EL (cell line): ENCODE measurements around the gene MEG3.
A peak's percentile ranks its signal among the peaks of the same experiment; 100 is the strongest.
"Not testable (repeated sequence)": the region's sequence is repeated elsewhere in the genome, so short reads cannot be mapped to it uniquely, and the experiment has no call there.

Source experiments
- DNase-seq: peaks from one replicate; pipeline ENCODE4 v3.0.0-alpha.2; 2016

MEG3 gene

DNA sequence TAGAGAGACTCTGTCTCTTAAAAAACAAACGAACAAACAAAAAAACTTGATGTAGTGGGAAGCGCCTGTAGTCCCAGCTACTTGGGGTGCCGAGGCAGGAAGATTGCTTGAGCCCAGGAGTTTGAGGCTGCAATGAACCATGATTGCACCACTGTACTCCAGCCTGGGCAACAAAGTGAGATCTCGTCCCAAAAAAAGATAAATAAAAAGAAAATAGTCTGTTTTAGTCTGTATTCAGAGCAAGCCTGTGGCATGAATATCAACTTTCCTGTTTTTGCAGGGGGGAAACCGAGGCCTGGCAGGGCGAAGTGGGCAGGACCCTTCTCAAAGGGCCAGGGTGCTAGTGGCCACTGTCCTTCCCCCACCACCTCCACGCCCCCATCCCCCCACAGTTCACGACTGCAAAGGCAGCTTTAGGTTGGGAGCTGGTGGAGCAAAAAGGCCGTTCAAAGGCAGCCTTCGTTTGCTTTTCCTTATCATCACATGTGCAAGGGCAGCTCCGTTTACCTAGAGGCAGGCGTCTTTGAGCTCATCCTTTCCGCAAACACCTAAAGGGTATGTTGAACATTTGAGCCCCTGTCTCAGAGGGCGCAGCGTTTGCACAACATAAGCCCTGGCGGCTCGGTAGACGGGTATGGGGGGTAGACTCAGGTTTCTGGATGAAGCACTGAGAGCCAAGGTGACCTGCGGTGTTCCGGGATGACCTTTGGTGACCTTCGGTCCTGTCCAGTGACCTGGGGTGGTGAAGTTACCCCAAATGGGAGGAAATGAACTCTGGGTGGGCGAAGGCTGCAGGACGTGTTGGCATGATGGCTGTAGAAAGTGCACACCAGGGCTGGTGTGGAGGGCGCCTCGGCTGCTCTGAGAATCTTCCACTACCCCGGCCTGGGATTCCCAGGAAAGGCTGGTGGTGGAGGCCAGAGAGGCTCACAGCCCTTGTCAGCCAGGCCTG is 8.7 kb upstream of the MEG3 start:
- DNase-seq = no peak

DNA sequence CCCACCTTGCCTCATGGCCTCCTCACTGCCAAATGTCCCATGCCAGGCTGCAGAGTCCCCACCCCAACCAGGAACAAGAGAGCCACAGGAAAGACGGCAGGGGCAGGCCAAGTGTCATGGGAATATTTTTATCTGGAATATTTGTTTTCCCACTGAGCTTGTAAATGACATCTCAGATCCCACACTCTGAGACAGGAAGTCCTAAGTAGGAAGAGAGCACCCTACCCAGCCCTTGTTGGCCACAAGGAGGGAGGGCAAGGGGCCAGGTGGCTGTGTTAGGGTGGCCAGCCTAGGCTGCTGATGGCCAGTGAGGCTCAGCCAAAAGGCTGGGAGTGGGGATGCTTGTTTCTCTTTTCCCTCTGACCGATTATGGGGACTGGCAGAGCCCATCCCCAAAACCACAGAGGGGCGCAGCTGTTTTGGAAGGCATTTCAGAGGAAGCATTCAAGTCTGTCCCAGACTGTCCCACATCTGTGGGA is 7.7 kb upstream of the MEG3 start:
- DNase-seq = no peak

DNA sequence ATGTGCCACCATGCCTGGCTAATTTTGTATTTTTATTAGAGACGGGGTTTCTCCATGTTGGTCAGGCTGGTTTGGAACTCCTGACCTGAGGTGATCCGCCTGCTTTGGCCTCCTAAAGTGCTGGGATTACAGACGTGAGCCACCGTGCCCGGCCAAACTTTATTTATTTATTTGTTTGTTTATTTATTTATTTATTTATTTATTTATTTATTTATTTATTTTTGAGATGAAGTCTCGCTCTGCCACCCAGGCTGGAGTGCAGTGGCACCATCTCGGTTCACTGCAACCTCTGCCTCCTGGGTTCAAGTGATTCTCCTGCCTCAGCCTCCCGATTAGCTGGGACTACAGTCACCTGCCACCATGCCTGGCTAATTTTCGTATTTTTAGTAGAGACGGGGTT is 7.0 kb upstream of the MEG3 start:
- not testable (repeated sequence) for DNase-seq

DNA sequence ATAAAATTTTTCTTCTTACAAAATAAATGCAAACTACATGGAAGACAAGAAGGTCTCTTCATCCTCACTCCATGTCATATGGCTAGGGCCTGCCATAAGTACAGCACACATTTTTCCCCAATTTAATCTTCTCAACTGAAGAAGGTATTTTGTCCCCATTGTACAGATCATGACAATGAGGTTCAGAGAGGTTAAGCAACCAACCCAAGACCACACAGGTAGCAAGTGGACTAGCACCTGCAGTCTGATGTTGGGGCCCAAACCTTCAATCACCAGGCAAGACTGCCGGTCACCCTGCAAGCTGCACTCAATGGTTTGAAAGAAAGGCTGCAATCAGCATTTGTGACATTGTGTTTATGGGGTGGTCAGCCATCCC is 6.5 kb upstream of the MEG3 start:
- no peak for DNase-seq

DNA sequence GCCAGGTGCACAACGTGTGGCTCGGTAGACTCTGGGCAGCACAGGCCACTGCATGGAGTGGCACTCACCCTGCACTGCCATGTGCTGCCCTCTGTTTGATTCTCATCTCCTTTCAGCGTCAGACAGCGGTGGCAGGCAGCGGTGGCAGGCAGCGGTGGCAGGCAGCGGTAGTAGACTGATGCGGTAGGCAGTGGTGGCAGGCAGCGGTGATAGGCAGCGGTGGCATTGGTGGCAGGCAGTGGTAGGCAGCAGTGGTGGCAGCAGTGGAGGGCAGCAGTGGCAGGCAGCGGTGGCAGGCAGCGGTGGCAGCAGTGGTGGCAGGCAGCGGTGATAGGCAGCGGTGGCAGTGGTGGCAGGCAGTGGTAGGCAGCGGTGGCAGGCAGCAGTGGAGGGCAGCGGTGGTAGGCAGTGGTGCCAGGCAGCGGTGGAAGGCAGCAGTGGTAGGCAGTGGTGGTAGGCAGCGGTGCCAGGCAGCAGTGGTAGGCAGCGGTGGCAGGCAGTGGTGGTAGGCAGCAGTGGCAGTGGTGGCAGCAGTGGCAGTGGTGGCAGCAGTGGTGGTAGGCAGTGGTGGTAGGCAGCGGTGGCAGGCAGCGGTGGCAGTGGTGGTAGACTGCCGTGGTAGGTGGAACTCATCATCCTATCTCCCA is 6.0 kb upstream of the MEG3 start:
- no peak for DNase-seq

DNA sequence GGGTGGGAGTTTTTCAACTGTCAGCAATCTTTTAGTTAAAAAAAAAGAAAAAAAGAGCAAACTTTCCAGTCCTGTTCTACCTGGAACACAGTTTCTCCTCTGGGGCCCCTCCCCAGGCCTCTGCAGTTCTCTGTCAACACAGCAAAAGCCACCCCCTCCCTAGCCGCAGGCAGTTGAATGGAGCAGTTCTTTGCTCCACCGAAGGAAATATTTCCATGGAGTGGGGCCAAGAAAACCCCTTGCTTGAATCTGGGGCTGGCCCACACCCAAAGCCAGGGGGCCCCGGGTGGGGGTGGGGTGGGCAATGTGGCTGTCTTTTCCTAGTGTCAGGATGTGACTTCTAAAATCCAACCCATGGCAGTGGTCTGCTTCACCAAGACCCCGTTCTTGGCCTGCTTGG is 5.0 kb upstream of the MEG3 start:
- no peak for DNase-seq

DNA sequence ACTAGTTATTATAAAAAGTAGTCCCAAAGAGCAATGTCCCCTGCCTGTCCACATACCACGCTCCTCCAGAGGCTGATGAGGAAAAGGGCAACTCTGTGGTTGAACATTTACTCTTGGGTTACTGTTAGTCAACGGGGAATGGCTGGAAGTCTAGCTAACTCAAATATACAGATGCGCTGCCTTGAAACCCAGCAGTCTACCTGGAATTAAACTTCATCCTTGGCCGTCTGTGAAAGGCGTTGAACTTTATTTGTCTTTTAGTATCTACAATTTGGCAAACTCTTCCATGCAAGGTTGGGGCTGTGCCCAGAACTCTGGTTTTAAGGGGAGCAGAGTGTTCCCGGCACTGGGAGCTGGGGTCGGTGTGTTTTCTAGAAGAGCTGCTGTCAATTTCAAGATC is 3.9 kb upstream of the MEG3 start:
- no peak for DNase-seq

DNA sequence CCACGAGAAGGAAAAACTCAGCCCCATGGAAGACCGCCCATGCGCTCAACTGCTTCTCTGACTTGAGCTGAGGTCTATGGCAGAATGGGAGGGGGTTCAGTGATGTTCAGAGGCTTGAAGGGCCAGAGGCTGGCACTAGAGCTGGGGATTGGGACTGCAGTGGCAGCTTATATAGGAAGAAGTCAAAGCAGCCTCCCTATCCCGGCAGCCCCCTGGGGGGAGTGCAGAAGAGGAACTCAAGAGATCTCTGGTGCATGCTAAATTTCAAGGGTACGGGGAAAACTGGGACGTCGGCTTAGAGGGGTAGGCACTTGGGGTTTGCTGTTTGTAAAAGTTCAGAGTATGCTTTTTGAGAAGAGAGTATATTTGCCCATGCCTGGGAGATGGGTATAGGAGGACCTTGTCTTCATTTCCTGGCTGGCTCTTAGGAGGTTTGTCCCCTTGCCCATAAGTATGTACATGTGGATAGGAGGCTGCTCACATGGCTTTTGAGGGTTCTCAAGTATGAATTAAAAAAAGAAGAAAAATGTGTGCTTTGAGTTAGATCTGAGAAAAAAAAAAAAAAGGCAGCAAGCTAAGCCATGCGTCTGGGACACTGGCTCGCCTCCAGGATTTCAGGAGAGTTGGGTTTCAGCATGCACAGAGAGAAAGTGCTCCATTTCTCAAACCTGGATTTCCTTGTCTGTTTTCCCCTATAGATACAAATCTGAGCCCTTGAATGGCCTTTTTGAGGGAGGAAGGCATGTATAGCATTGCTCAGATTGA is 3.2 kb upstream of the MEG3 start:
- DNase-seq = no peak

DNA sequence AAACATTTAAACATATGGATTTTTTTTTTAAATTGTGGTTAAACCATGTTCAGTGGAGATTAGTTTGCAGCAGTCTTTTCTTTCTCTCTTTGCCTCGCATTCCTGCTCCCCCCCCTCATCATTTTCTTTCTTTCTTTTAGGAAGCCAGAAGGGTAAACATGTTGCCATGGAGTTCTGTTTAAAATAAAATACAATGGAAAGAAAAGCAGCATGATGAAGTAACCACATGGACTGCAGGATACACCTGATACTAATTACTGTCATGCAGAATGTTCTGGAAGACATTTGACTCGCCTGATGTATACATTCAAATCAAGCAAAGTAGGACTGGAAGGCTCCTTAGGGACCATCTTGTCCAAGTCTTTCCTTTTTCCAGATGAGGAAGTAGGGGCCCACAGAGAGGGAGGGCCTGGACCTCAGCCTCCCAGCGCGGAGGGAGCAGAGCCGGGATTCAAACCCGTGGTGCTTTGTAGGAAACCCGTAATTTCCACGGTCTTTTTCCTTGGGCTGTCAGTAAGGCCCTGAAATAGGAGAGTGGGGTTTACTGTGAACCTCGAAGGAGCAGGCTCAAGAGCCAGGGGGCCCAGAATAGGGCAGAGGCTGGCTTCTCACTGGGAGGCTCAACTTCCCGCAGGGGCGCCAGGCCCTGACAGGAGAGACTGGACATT is 2.4 kb upstream of the MEG3 start:
- no peak for DNase-seq

DNA sequence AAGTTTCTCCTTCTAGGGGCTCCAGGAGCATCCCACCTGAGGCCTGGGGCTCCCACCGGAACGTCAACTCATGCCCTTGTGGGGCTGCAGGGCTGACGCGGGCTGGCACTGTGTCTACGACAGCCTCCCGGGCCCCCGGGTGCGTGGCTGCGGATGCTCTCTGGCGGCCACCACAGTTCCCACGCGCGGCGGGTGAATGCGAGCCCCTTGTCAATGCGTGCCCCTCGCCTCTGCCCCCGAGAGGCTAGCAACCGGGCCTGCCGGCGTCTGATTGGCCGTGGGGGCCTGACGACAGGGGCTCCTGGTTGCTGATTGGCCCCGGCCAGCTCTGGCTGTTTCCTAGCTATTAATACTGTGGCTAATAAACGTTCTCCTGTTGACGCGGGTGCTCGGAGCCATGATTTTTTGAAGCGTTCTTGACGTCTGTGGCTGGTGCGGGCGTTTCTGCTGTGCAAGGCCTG is 1.8 kb upstream of the MEG3 start:
- DNase-seq = peak; percentile 19

DNA sequence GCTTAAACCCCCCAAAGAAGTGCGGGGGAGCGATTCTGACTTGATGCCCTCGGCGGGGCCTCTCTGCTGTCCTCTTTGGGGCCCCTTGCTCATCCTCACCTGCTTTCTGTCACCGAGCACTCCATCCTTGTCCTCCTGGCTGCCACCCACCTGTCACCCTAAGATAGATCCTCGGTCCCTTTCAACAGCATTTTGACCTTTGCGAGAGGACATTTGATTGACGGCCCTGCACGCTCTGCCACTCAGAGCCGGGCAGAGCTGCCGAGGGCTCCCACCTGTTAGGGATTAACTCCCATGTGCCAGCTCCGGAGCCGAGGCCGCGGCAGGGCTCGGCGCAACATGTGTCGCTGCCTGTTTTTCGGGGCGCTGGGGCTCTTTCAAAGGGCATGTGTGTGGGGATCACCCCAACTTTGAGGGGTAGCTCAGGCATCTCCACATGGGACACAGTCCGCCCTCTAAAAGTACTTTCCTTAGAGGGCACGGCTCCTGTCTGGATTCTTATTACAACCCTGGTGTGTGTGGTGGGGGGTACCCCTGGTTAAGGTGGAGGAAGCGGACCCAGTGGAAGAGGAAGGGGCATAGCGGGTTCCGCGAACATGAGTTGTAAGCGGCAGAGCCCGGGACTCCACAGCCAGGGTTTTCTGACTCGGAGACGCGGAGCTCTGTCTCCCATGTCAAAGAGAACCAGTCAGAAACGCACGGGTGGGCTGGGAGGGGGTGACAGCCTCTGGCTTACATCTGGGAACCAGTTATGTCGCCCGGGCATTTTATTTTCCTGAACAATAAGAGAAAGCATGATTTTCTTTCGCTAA is 811 bp upstream of the MEG3 start:
- DNase-seq = no peak

DNA sequence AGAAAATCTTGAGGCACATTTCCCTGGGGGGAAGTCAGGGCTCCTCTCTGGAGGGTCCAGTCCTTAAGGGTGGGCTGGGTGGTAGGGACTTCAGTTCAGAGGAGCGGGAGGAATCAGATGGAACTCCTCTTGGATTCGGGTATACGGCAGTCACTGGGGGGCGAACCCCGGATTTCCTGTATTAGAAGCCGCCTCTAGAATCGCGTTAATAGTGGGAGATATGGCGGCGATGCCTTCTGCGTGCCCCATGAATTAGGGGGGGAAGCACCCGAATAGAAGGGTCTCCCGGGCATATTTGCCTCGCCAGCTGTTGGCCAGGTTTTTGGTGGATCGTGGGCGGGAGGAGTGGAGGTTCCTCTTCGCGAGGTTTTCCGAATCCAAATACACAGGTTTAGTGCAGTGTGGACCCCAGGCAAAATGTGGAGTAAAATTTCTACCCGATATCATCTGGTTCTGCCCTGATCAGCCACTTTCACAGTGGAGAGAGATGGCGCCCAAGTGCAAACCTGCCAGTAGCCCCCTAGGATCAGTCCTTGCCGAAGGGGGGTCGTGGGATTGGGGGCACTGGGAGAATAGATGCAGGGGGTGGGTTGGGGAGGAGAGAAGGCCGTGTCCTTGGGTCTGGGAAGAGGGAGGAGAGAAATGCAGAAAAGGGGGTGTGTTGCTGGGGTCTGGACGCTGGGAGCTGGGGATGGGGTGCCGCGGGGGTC is 628 bp downstream of the MEG3 start:
- DNase-seq = peak; percentile 30

DNA sequence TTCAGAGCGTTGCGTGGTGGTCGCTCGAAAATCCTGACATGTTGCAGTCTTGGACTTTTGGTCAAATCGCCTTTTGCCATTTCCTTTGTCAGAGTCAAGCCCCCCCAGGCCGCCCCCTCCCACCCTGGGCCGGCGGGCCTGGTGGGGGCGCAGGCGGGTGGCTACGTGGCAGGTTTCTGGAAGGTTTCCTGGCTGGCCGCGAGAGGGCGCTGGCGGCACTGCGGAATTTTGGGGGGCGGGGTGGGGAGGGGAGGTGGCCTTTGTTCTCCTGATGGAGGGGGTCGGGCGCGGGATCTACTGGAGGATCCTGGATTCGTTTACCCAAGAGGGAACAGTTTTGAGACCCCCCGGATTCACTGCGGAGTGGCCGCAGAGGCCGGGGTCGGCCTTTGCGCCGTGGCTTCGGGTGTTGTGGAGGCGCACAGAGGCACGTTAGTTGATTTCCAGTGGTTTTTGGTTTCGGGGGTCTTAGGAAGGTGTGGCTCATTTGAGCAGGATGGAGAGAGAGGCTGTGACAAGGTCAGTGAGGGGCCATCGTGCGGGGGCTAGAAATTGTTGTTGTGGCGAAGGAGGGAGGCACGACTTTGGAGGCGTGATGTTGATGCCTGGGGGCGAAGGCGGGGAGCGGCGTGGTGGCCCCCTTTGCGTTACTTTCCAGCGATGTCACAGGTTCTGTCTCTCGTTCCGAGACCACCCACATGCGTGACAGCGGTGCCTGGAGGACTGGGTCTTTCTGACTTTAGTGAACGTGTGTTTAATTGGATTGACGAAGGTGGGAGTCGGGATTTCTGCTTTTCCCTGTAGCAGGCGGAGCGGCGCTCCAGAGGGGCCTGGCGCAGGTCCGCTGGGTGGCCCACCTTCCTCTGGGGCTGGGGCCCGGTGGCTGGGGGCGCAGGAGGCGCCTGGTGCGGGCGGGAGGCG is 1.4 kb downstream of the MEG3 start:
- peak; percentile 41 for DNase-seq

DNA sequence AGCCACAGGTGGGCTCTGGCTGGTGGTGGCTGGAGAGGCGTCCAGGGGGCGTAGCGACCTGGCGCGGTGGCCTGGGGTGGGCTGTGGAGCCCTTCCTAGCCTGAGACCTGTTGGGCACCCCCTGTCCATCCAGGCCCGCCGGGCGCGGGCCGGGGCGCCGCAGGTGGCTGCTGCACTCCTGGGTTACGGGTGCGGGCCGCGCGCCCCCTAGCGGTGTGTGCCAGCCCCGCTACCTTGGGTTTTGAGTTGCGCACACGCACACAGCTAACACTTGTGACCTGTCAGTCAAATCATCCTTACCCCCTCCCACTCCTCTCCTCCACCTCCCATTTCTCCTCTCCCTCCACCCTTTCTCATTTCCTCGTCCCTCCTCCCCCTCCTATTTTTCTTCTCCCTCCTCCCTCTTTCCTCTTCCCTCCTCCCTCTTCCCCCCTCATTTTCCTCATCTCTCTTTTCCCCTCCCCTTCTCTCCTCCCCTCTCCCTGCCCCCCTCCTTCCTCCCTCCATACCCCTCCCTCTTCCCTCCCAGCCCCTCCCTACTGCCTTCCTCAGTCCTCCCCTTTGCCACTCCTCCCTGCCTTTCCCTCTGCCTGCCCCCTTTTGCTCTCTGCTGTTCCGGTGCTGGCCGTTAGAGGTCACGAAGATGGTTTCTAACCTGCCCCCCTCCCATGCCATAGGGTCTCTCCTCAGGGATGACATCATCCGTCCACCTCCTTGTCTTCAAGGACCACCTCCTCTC is 2.3 kb downstream of the MEG3 start:
- peak; percentile 74 for DNase-seq

DNA sequence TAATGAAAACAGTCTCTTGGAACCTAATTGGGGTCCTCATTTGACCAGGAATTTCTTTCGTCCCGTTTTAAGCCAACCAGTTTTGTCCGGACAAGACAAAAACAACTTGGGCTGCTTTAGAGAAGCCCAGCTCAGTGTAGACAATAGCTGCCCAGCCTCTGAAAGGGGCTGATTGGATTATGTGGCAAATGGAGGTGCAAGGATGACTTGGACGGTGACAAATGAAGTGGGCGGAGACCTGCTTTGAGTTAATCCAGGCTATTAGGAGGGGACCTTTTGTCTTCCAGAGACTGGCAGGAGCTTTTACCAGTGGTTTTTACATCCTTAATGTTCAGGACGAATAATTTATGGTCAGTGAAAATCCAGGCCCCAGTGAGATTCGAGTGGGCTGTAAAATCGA is 4.8 kb downstream of the MEG3 start:
- DNase-seq = no peak

DNA sequence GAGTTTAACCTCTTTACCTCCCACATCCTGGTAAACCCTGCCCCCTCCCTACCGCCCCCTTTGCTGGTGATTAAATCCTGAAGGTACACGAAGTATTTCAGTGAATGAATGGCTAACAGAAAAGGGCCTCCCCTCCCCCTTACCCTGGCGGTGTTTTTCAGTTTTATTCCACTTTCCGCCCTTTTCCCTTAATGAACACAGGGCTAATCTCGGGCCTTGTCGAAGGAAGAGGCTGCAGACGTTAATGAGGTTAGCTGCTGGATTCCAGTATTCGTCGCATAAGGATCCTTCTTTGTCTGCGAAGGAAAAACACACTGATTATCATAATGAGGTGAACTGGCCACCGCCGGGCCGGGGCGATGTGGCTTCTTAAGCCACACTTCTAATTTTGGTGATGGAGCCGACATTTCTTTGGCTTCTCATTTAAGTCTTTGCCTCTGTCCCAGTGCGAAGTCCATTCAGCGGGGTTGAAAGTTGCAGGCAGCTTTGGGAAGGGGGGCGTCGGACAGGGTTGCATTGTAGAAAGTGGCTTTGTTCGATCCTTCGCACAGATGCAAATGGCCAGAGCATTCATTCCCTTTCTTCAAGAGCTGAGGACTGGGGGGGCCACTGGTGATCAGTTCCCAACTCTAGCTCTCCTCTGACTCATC is 6.5 kb downstream of the MEG3 start:
- no peak for DNase-seq

DNA sequence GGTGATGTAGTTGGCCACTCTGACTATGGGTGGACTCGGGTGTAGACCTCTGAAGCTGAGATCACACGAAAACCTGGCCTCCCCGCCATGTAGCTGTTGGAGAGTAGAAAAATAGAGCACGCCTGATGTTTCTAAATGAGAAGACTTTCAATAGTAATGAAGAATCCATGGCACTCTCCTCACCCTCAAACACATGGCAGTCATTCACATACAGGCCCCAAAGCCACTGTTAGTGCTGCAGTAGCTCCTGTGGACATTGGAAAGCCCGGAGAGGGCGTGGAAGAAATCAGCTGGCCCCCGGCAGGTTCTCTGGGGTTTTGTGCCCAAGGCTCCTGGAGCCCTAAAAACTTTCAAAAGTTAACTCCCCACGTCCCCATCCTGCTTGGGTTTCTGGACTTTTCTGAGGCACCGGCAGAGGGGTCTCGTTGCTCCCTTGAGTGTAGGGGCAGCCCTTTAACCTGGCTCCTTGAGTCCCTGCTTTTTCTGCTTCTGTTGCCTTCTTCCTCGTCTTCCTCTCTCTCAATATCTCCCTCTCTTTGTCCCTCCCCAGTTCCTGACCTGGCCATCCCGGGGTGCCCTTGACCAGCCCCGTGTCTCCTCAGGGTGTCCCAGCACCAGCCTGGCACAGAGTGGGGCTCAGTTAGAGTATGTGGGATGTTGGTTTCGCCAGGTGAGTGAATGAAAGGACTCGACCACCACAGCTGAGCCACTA is 8.3 kb downstream of the MEG3 start:
- no peak for DNase-seq
